Neural cell (in vitro differentiated cells): ENCODE results near the gene TBL1X. TPM values are rescaled to one million over a fixed set of nuclear protein-coding genes. Genes with fewer than 3 reads are reported as not detected.

ENCODE experiments used
- H2AFZ ChIP-seq: fragments of 200-600, 300-800 bp; sonication (generic), shearing (Covaris generic); 2 replicates; pipeline ENCODE4 v1.6.0; 2014; ENCODE audit warnings: low read depth, mild to moderate bottlenecking, antibody characterized with exemption, low read length, moderate library complexity
- H3F3A ChIP-seq: fragments of 200-600 bp; shearing (Covaris generic); 2 replicates; pipeline ENCODE4 v1.6.1; 2016; ENCODE audit warnings: mild to moderate bottlenecking, moderate library complexity, mixed read lengths, antibody characterized with exemption, low read length; ENCODE audit not compliant: insufficient read depth, poor library complexity, severe bottlenecking
- H3K27ac ChIP-seq: fragments of 200-600, 300-800 bp; sonication (generic), shearing (Covaris generic); 2 replicates; pipeline ENCODE4 v1.5.1; 2014; ENCODE audit warnings: mild to moderate bottlenecking, low read length, moderate library complexity
- H3K27me3 ChIP-seq: fragments of 300-800, 200-600 bp; sonication (generic), shearing (Covaris generic); 2 replicates; pipeline ENCODE4 v1.6.0; 2014; ENCODE audit warnings: mild to moderate bottlenecking, low read depth, low read length, moderate library complexity; ENCODE audit not compliant: insufficient read depth
- H3K36me3 ChIP-seq: fragments of 300-800, 200-600 bp; sonication (generic), shearing (Covaris generic); 2 replicates; pipeline ENCODE4 v1.5.1; 2014; ENCODE audit warnings: mild to moderate bottlenecking, antibody characterized with exemption, low read length, moderate library complexity; ENCODE audit not compliant: insufficient read depth
- H3K4me2 ChIP-seq: fragments of 300-800, 200-600 bp; sonication (generic), shearing (Covaris generic); 2 replicates; pipeline ENCODE4 v1.6.0; 2014; ENCODE audit warnings: mild to moderate bottlenecking, low read length
- H3K4me3 ChIP-seq: fragments of 300-800, 200-600 bp; sonication (generic), shearing (Covaris generic); 2 replicates; pipeline ENCODE4 v1.5.1; 2014; ENCODE audit warnings: mild to moderate bottlenecking, low read length, moderate library complexity
- H3K79me2 ChIP-seq: fragments of 200-600 bp; shearing (Covaris generic); replicated peaks from 2 replicates; pipeline ENCODE4 v1.6.0; 2014; ENCODE audit warnings: mild to moderate bottlenecking, low read length, moderate library complexity; ENCODE audit not compliant: insufficient read depth
- H3K9ac ChIP-seq: fragments of 300-800, 200-600 bp; sonication (generic), shearing (Covaris generic); 2 replicates; pipeline ENCODE4 v1.6.1; 2016; ENCODE audit warnings: mild to moderate bottlenecking, low read length, mixed read lengths
- H3K9me2 ChIP-seq: fragments of 200-600 bp; shearing (Covaris generic); 2 replicates; pipeline ENCODE4 v1.6.1; 2016; ENCODE audit warnings: mild to moderate bottlenecking, low read length, mixed read lengths; ENCODE audit not compliant: insufficient read depth
- H3K9me3 ChIP-seq: fragments of 200-600, 300-800 bp; sonication (generic), shearing (Covaris generic); 2 replicates; pipeline ENCODE4 v1.6.1; 2016; ENCODE audit warnings: mild to moderate bottlenecking, mixed run types, low read length, moderate library complexity, mixed read lengths
- H4K20me1 ChIP-seq: fragments of 200-600 bp; shearing (Covaris generic); 2 replicates; pipeline ENCODE4 v1.6.1; 2016; ENCODE audit warnings: mild to moderate bottlenecking, mixed run types; ENCODE audit not compliant: insufficient read depth
- EP300 ChIP-seq: fragments of 450-650 bp; conservative IDR thresholded peaks from 2 replicates; pipeline ENCODE4 v1.6.1; 2014; ENCODE audit warnings: antibody characterized with exemption, mild to moderate bottlenecking, moderate library complexity; ENCODE audit not compliant: poor library complexity, severe bottlenecking
- EZH2 ChIP-seq: fragments of 200-600, 300-800 bp; shearing (Covaris generic), sonication (generic); IDR thresholded peaks from 2 replicates; pipeline ENCODE4 v1.6.1; 2014; ENCODE audit warnings: antibody characterized with exemption, low read length, borderline replicate concordance, mild to moderate bottlenecking; ENCODE audit not compliant: insufficient read depth, poor library complexity, severe bottlenecking
- MXI1 ChIP-seq: fragments of 450-650 bp; conservative IDR thresholded peaks from 2 replicates; pipeline ENCODE4 v1.6.1; 2014; ENCODE audit warnings: antibody characterized with exemption, mild to moderate bottlenecking; ENCODE audit not compliant: poor library complexity, severe bottlenecking
- POLR2AphosphoS5 ChIP-seq: IDR thresholded peaks from 2 replicates; pipeline ENCODE4 v1.6.1; 2012
- RAD21 ChIP-seq: fragments of 450-650 bp; conservative IDR thresholded peaks from 2 replicates; pipeline ENCODE4 v1.6.1; 2014; ENCODE audit warnings: antibody characterized with exemption, mild to moderate bottlenecking, moderate library complexity
- SMC3 ChIP-seq: fragments of 450-650 bp; conservative IDR thresholded peaks from 2 replicates; pipeline ENCODE4 v1.6.1; 2014; ENCODE audit warnings: antibody characterized with exemption, mild to moderate bottlenecking, moderate library complexity; ENCODE audit not compliant: poor library complexity
- TAF1 ChIP-seq: IDR thresholded peaks from 2 replicates; pipeline ENCODE4 v1.6.1; 2012; ENCODE audit warnings: low read depth
- polyA plus RNA-seq: library from polyadenylated mRNA; depleted of rRNA; stranded (reverse); fragments of >200 nt; gene quantifications from 2 replicates; pipeline ENCODE4 v1.2.3, GENCODE V29; 2014
- TF ChIP-seq, protein P1 (sequence below): IDR thresholded peaks from 2 replicates; pipeline ENCODE4 v1.6.1; 2012; ENCODE audit warnings: borderline replicate concordance
- TF ChIP-seq, protein P2 (sequence below): fragments of 450-650 bp; IDR thresholded peaks from 2 replicates; pipeline ENCODE4 v1.5.1; 2014; ENCODE audit warnings: antibody characterized with exemption, mild to moderate bottlenecking, moderate library complexity; ENCODE audit not compliant: poor library complexity, severe bottlenecking

TBL1X gene
- polyA plus RNA-seq, 1 donor from 2014 or later = 2.2 TPM

- H3K27ac ChIP-seq = no peak overlapping the region
- H3K9me3 ChIP-seq = no peaks in the 10 kb centered on the region
- H3K36me3 ChIP-seq = no peaks in the 10 kb centered on the region
- no peaks in the 10 kb centered on the region for H4K20me1 ChIP-seq
- H3K79me2 ChIP-seq = no peaks in the 10 kb centered on the region
- no peak overlapping the region for H2AFZ ChIP-seq
- H3K9ac ChIP-seq = no peak overlapping the region
- no peaks in the 10 kb centered on the region for H3K9me2 ChIP-seq
- no peak overlapping the region for H3K4me3 ChIP-seq
- TF ChIP-seq EP300 (no peak), SMC3 (no peak), POLR2AphosphoS5 (no peak), MXI1 (no peak), EZH2 (no peak), TAF1 (no peak), RAD21 (no peak)
- TF ChIP-seq, protein P1, sequence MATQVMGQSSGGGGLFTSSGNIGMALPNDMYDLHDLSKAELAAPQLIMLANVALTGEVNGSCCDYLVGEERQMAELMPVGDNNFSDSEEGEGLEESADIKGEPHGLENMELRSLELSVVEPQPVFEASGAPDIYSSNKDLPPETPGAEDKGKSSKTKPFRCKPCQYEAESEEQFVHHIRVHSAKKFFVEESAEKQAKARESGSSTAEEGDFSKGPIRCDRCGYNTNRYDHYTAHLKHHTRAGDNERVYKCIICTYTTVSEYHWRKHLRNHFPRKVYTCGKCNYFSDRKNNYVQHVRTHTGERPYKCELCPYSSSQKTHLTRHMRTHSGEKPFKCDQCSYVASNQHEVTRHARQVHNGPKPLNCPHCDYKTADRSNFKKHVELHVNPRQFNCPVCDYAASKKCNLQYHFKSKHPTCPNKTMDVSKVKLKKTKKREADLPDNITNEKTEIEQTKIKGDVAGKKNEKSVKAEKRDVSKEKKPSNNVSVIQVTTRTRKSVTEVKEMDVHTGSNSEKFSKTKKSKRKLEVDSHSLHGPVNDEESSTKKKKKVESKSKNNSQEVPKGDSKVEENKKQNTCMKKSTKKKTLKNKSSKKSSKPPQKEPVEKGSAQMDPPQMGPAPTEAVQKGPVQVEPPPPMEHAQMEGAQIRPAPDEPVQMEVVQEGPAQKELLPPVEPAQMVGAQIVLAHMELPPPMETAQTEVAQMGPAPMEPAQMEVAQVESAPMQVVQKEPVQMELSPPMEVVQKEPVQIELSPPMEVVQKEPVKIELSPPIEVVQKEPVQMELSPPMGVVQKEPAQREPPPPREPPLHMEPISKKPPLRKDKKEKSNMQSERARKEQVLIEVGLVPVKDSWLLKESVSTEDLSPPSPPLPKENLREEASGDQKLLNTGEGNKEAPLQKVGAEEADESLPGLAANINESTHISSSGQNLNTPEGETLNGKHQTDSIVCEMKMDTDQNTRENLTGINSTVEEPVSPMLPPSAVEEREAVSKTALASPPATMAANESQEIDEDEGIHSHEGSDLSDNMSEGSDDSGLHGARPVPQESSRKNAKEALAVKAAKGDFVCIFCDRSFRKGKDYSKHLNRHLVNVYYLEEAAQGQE = no peak
- TF ChIP-seq, protein P2, sequence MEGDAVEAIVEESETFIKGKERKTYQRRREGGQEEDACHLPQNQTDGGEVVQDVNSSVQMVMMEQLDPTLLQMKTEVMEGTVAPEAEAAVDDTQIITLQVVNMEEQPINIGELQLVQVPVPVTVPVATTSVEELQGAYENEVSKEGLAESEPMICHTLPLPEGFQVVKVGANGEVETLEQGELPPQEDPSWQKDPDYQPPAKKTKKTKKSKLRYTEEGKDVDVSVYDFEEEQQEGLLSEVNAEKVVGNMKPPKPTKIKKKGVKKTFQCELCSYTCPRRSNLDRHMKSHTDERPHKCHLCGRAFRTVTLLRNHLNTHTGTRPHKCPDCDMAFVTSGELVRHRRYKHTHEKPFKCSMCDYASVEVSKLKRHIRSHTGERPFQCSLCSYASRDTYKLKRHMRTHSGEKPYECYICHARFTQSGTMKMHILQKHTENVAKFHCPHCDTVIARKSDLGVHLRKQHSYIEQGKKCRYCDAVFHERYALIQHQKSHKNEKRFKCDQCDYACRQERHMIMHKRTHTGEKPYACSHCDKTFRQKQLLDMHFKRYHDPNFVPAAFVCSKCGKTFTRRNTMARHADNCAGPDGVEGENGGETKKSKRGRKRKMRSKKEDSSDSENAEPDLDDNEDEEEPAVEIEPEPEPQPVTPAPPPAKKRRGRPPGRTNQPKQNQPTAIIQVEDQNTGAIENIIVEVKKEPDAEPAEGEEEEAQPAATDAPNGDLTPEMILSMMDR = no peak
- no peaks in the 10 kb centered on the region for H3K27me3 ChIP-seq
- H3K4me2 ChIP-seq = no peak overlapping the region
- no peaks in the 10 kb centered on the region for H3F3A ChIP-seq
These were observed 145.1 kb downstream of the TBL1X start for GRCh38 chrX:9609987-9610386.

DNA sequence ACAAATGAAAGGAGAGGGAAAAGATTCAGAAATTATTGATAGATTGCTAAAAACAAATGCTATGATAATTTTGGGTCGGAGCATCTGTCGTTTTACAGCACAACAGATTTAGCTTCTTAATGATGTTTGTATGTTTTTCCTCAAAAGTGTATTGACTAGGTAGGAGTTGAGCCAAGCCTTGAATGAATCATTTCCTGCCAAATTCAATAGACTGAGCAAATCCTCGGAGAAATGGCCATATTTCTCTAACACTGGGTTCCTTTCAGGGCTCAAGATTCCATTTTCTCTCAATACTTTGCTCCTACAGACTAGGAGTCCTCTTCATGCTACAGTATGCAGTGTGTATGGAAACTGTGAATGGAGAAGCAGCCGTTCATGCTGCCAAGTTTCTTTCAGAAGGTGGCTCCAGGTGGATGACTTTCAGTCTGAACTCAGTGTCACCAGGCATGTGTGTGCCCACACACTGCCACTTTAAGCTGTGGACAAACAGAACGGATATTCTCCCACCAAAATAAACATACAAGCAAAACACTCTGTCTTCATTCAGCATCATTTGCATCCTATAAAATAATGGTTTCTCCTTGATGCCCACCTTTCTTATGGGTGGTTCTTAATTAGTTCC is 146.0 kb downstream of the TBL1X start:
- Histone ChIP-seq H3K4me3 (no peak overlapping the region), H3F3A (no peaks in the 10 kb centered on the region), H3K27ac (no peak overlapping the region), H3K9ac (no peak overlapping the region), H3K9me3 (no peaks in the 10 kb centered on the region), H3K4me2 (no peak overlapping the region), H4K20me1 (no peaks in the 10 kb centered on the region), H3K36me3 (no peaks in the 10 kb centered on the region), H2AFZ (no peak overlapping the region), H3K79me2 (no peaks in the 10 kb centered on the region), H3K9me2 (no peaks in the 10 kb centered on the region), H3K27me3 (no peaks in the 10 kb centered on the region)
- TF ChIP-seq TAF1 (no peak), SMC3 (no peak), RAD21 (no peak), POLR2AphosphoS5 (no peak), EP300 (no peak)
